ENCODE measurements around the gene LRRC10.
A peak's percentile ranks its signal among the peaks of the same experiment; 100 is the strongest.

The LRRC10 gene

GRCh38 chr12:69570545-69571399 is 39.9 kb downstream of the LRRC10 start:
- TF ChIP-seq CTCF (IDR thresholded peaks at IDR 0.05), result peak; percentile 58
- Histone ChIP-seq H3K4me3 (no peak overlapping the region), H3K27ac (no peak overlapping the region)
- DNase-seq (ENCODE audit: low spot score), result no peak

GRCh38 chr12:69570000-69570516 is 40.6 kb downstream of the LRRC10 start:
- no peak overlapping the region for H3K27ac ChIP-seq
- DNase-seq (ENCODE audit: low spot score), result no peak
- TF ChIP-seq CTCF (IDR thresholded peaks at IDR 0.05), result no peak
- H3K4me3 ChIP-seq, result no peak overlapping the region

- DNase-seq (ENCODE audit: low spot score), result no peak
- TF ChIP-seq CTCF (IDR thresholded peaks at IDR 0.05), result no peak
- Histone ChIP-seq H3K27ac (no peak overlapping the region), H3K4me3 (no peak overlapping the region)
These were observed 41.5 kb downstream of the LRRC10 start for GRCh38 chr12:69569236-69569635.

GRCh38 chr12:69566603-69567002 is 44.1 kb downstream of the LRRC10 start:
- Histone ChIP-seq H3K27ac (no peak overlapping the region), H3K4me3 (no peak overlapping the region)
- no peak for DNase-seq (ENCODE audit: low spot score)
- no peak for TF ChIP-seq CTCF (IDR thresholded peaks at IDR 0.05)

- no peak for TF ChIP-seq CTCF (IDR thresholded peaks at IDR 0.05)
- Histone ChIP-seq H3K27ac (no peak overlapping the region), H3K4me3 (no peak overlapping the region)
- DNase-seq (ENCODE audit: low spot score), result no peak
These were observed 47.4 kb downstream of the LRRC10 start for GRCh38 chr12:69563166-69563762.
